ENCODE measurements around the gene STUM. TPM values are rescaled to one million over a fixed set of nuclear protein-coding genes. Genes with fewer than 3 reads are reported as not detected.

STUM gene
- total RNA-seq, 1 donor from 2014 or later: not detected

- intact Hi-C loops (cut with micrococcal nuclease): no loop called here
Observed at GRCh38 chr1:226599636-226600238, 51.2 kb downstream of the STUM start.

GRCh38 chr1:226600254-226600653 is 51.7 kb downstream of the STUM start:
- Mint-ChIP-seq H3K4me1 (ENCODE audit: low read depth) (peaks cover 9% of the 10 kb centered on the region), H3K27me3 (ENCODE audit: insufficient read depth) (peaks cover 7% of the 10 kb centered on the region), H3K27ac (no peak overlapping the region), H3K36me3 (ENCODE audit: low read depth) (no peaks in the 10 kb centered on the region), H3K4me3 (no peak overlapping the region), H3K9me3 (no peaks in the 10 kb centered on the region)
- no peak for DNase-seq (ENCODE audit: low spot score)
- intact Hi-C loops (cut with micrococcal nuclease): no loop called here

More at GRCh38 chr1:226599636-226600238, 51.2 kb downstream of the STUM start:
- no peaks in the 10 kb centered on the region for H3K9me3 Mint-ChIP-seq
- H3K27ac Mint-ChIP-seq: no peak overlapping the region
- H3K4me3 Mint-ChIP-seq: no peak overlapping the region
- H3K4me1 Mint-ChIP-seq (ENCODE audit: low read depth): peaks cover 9% of the 10 kb centered on the region
- DNase-seq (ENCODE audit: low spot score): no peak
- H3K36me3 Mint-ChIP-seq (ENCODE audit: low read depth): no peaks in the 10 kb centered on the region
- H3K27me3 Mint-ChIP-seq (ENCODE audit: insufficient read depth): peaks cover 7% of the 10 kb centered on the region

- Mint-ChIP-seq H3K4me1 (ENCODE audit: low read depth) (peaks cover 9% of the 10 kb centered on the region), H3K27me3 (ENCODE audit: insufficient read depth) (peaks cover 5% of the 10 kb centered on the region), H3K4me3 (no peak overlapping the region), H3K36me3 (ENCODE audit: low read depth) (no peaks in the 10 kb centered on the region), H3K27ac (no peak overlapping the region), H3K9me3 (no peaks in the 10 kb centered on the region)
- intact Hi-C loops (cut with micrococcal nuclease): no loop called here
- no peak for DNase-seq (ENCODE audit: low spot score)
Observed at GRCh38 chr1:226601456-226601855, 52.9 kb downstream of the STUM start.

GRCh38 chr1:226602186-226603021 is 53.8 kb downstream of the STUM start:
- Mint-ChIP-seq H3K4me3 (no peak overlapping the region), H3K9me3 (no peaks in the 10 kb centered on the region), H3K36me3 (ENCODE audit: low read depth) (no peaks in the 10 kb centered on the region), H3K4me1 (ENCODE audit: low read depth) (peaks cover 9% of the 10 kb centered on the region), H3K27ac (no peak overlapping the region), H3K27me3 (ENCODE audit: insufficient read depth) (peaks cover 5% of the 10 kb centered on the region)
- intact Hi-C loops (cut with micrococcal nuclease): no loop called here
- DNase-seq (ENCODE audit: low spot score): no peak

GRCh38 chr1:226603022-226603857 is 54.7 kb downstream of the STUM start:
- H3K27ac Mint-ChIP-seq: no peak overlapping the region
- peaks cover 5% of the 10 kb centered on the region for H3K27me3 Mint-ChIP-seq (ENCODE audit: insufficient read depth)
- H3K9me3 Mint-ChIP-seq: no peaks in the 10 kb centered on the region
- H3K4me3 Mint-ChIP-seq: no peak overlapping the region
- peaks cover 9% of the 10 kb centered on the region for H3K4me1 Mint-ChIP-seq (ENCODE audit: low read depth)
- intact Hi-C loops (cut with micrococcal nuclease): no loop called here
- no peak for DNase-seq (ENCODE audit: low spot score)
- H3K36me3 Mint-ChIP-seq (ENCODE audit: low read depth): no peaks in the 10 kb centered on the region

GRCh38 chr1:226603858-226604559 is 55.4 kb downstream of the STUM start:
- Mint-ChIP-seq H3K36me3 (ENCODE audit: low read depth) (no peaks in the 10 kb centered on the region), H3K4me1 (ENCODE audit: low read depth) (peaks cover 9% of the 10 kb centered on the region), H3K9me3 (no peaks in the 10 kb centered on the region), H3K4me3 (no peak overlapping the region), H3K27ac (no peak overlapping the region), H3K27me3 (ENCODE audit: insufficient read depth) (peaks cover 2% of the 10 kb centered on the region)
- no peak for DNase-seq (ENCODE audit: low spot score)
- intact Hi-C loops (cut with micrococcal nuclease): no loop called here

- Mint-ChIP-seq H3K4me1 (ENCODE audit: low read depth) (peaks cover 9% of the 10 kb centered on the region), H3K9me3 (no peaks in the 10 kb centered on the region), H3K27ac (no peak overlapping the region), H3K4me3 (no peak overlapping the region), H3K36me3 (ENCODE audit: low read depth) (no peaks in the 10 kb centered on the region), H3K27me3 (ENCODE audit: insufficient read depth) (peaks cover 2% of the 10 kb centered on the region)
- intact Hi-C loops (cut with micrococcal nuclease): loop anchor here (5.0 kb wide), 1 partner anchor 57 kb away; the partner anchor contains the start of gene STUM
- no peak for DNase-seq (ENCODE audit: low spot score)
Observed at GRCh38 chr1:226604560-226605317, 56.2 kb downstream of the STUM start.

- Mint-ChIP-seq H3K4me1 (ENCODE audit: low read depth) (peaks cover 9% of the 10 kb centered on the region), H3K27ac (no peak overlapping the region), H3K36me3 (ENCODE audit: low read depth) (no peaks in the 10 kb centered on the region), H3K4me3 (no peak overlapping the region), H3K9me3 (no peaks in the 10 kb centered on the region), H3K27me3 (ENCODE audit: insufficient read depth) (peaks cover 2% of the 10 kb centered on the region)
- no peak for DNase-seq (ENCODE audit: low spot score)
- intact Hi-C loops (cut with micrococcal nuclease): loop anchor here (5.0 kb wide), 1 partner anchor 58 kb away; the partner anchor contains the start of gene STUM
Observed at GRCh38 chr1:226605318-226605950, 56.9 kb downstream of the STUM start.

GRCh38 chr1:226606311-226607267 is 58.0 kb downstream of the STUM start:
- Mint-ChIP-seq H3K27ac (no peak overlapping the region), H3K36me3 (ENCODE audit: low read depth) (no peaks in the 10 kb centered on the region), H3K27me3 (ENCODE audit: insufficient read depth) (peaks cover 2% of the 10 kb centered on the region), H3K4me1 (ENCODE audit: low read depth) (peaks cover 9% of the 10 kb centered on the region), H3K4me3 (no peak overlapping the region), H3K9me3 (no peaks in the 10 kb centered on the region)
- intact Hi-C loops (cut with micrococcal nuclease): loop anchor here (5.0 kb wide), 1 partner anchor 59 kb away; the partner anchor contains the start of gene STUM
- no peak for DNase-seq (ENCODE audit: low spot score)

- no peaks in the 10 kb centered on the region for H3K36me3 Mint-ChIP-seq (ENCODE audit: low read depth)
- H3K9me3 Mint-ChIP-seq: no peaks in the 10 kb centered on the region
- DNase-seq (ENCODE audit: low spot score): no peak
- H3K4me3 Mint-ChIP-seq: no peak overlapping the region
- H3K4me1 Mint-ChIP-seq (ENCODE audit: low read depth): peaks cover 9% of the 10 kb centered on the region
- peaks cover 2% of the 10 kb centered on the region for H3K27me3 Mint-ChIP-seq (ENCODE audit: insufficient read depth)
- intact Hi-C loops (cut with micrococcal nuclease): loop anchor here (5.0 kb wide), 1 partner anchor 60 kb away; the partner anchor contains the start of gene STUM
- H3K27ac Mint-ChIP-seq: no peak overlapping the region
Observed at GRCh38 chr1:226607268-226607660, 58.7 kb downstream of the STUM start.

GRCh38 chr1:226607821-226608220 is 59.3 kb downstream of the STUM start:
- Mint-ChIP-seq H3K4me3 (no peak overlapping the region), H3K27ac (no peak overlapping the region), H3K4me1 (ENCODE audit: low read depth) (peaks cover 9% of the 10 kb centered on the region), H3K36me3 (ENCODE audit: low read depth) (no peaks in the 10 kb centered on the region), H3K9me3 (no peaks in the 10 kb centered on the region), H3K27me3 (ENCODE audit: insufficient read depth) (peaks cover 2% of the 10 kb centered on the region)
- intact Hi-C loops (cut with micrococcal nuclease): loop anchor here (5.0 kb wide), 1 partner anchor 61 kb away; the partner anchor contains the start of gene STUM
- DNase-seq (ENCODE audit: low spot score): no peak

Measured in activated T-helper 1 cell treated with anti-CD3 and anti-CD28 coated beads, Interleukin-12 subunit alpha, Interleukin-12 subunit beta, Interleukin-2, Interleukin-4 antibody, amounts not matched to agents 30 ng/mL and 10 ng/mL and 1 ng/mL, durations not matched to agents 14 hours and 24 hours and 36 hours (primary cell).